ENCODE measurements around the gene BSCL2. TPM values are rescaled to one million over a fixed set of nuclear protein-coding genes. Genes with fewer than 3 reads are reported as not detected.
A peak's percentile ranks its signal among the peaks of the same experiment; 100 is the strongest.

The BSCL2 gene
- total and polyA plus RNA-seq, 2 of the 13 experiments (the other 11 are each of a cell fraction or from before 2014, with no cell fraction given) = 19.5 to 21.1 TPM

GRCh38 chr11:62671608-62672389, 35.4 kb downstream of the BSCL2 start, which contains the start of the genes LBHD1 and UQCC3 (continued):
- TF ChIP-seq ZHX2 (IDR thresholded peaks at IDR 0.05; ENCODE audit: low read depth) = no peak
- no peak for TF ChIP-seq ZHX2 (CRISPR knock-in tag; IDR thresholded peaks at IDR 0.05; ENCODE audit: borderline replicate concordance)
- TF ChIP-seq NCOA1 (CRISPR knock-in tag; IDR thresholded peaks at IDR 0.05) = no peak
- TF ChIP-seq TEF (CRISPR knock-in tag; IDR thresholded peaks at IDR 0.05) = no peak
- peak; percentile 82; the same call in 1 of the 2 replicates for TF ChIP-seq NRL (CRISPR knock-in tag; IDR thresholded peaks at IDR 0.05; ENCODE audit: borderline replicate concordance)
- no peak for TF ChIP-seq ZNF510 (CRISPR knock-in tag; IDR thresholded peaks at IDR 0.05; ENCODE audit: low read depth)
- no peak for TF ChIP-seq ZNF251 (CRISPR knock-in tag; IDR thresholded peaks at IDR 0.05)
- TF ChIP-seq ZNF260 (CRISPR knock-in tag; IDR thresholded peaks at IDR 0.05; ENCODE audit: borderline replicate concordance, low read depth) = no peak
- TF ChIP-seq CCAR2 (optimal IDR thresholded peaks at IDR 0.05; ENCODE audit: low read depth, low read length) = no peak
- peak; percentile 67; the same call in 1 of the 2 replicates for TF ChIP-seq THAP8 (CRISPR knock-in tag; IDR thresholded peaks at IDR 0.05; ENCODE audit: borderline replicate concordance)
- TF ChIP-seq ATF2 (CRISPR knock-in tag; IDR thresholded peaks at IDR 0.05) = peak; percentile 47
- peak; percentile 41; the same call in 1 of the 2 replicates for TF ChIP-seq ARID3A (IDR thresholded peaks at IDR 0.05; ENCODE audit: low read depth, low read length)
- peak; percentile 87; the same call in 1 of the 2 replicates for TF ChIP-seq REL (CRISPR knock-in tag; conservative IDR thresholded peaks at IDR 0.05)
- TF ChIP-seq ZNF816 (CRISPR knock-in tag; IDR thresholded peaks at IDR 0.05; ENCODE audit: borderline replicate concordance) = no peak
- no peak for TF ChIP-seq PHF5A (CRISPR knock-in tag; IDR thresholded peaks at IDR 0.05; ENCODE audit: low read depth, unreplicated experiment)
- no peak for TF ChIP-seq ZIK1 (CRISPR knock-in tag; IDR thresholded peaks at IDR 0.05; ENCODE audit: borderline replicate concordance, low read depth)
- no peak; the same call in 1 of the 2 replicates for TF ChIP-seq SIN3B (IDR thresholded peaks at IDR 0.05; ENCODE audit: low read length)
- peak; percentile 87 for TF ChIP-seq NR2C2 (CRISPR knock-in tag; IDR thresholded peaks at IDR 0.05; ENCODE audit: borderline replicate concordance)

All from HepG2 (cell line).